Measurements from ENCODE around the gene TBCE.
"Not testable (repeated sequence)": the region's sequence is repeated elsewhere in the genome, so short reads cannot be mapped to it uniquely, and the experiment has no call there.

Gene TBCE

GRCh38 chr1:235455097-235455496, 87.9 kb downstream of the TBCE start:
- DNase-seq (ENCODE audit: low spot score), result no peak

- DNase-seq (ENCODE audit: low spot score), result no peak
These were observed 88.6 kb downstream of the TBCE start for GRCh38 chr1:235455823-235456222.

GRCh38 chr1:235457856-235458255, 90.6 kb downstream of the TBCE start:
- not testable (repeated sequence) for DNase-seq (ENCODE audit: low spot score)

GRCh38 chr1:235460770-235461169, 93.5 kb downstream of the TBCE start:
- no peak for DNase-seq (ENCODE audit: low spot score)

- no peak for DNase-seq (ENCODE audit: low spot score)
These were observed 94.7 kb downstream of the TBCE start for GRCh38 chr1:235461954-235462353.

- DNase-seq (ENCODE audit: low spot score), result not testable (repeated sequence)
These were observed 95.6 kb downstream of the TBCE start for GRCh38 chr1:235462832-235463231.

GRCh38 chr1:235465066-235465465, 97.8 kb downstream of the TBCE start:
- DNase-seq (ENCODE audit: low spot score), result no peak

GRCh38 chr1:235468004-235468403, 100.8 kb downstream of the TBCE start:
- DNase-seq (ENCODE audit: low spot score), result no peak

GRCh38 chr1:235468970-235469369, 101.7 kb downstream of the TBCE start:
- no peak for DNase-seq (ENCODE audit: low spot score)

- not testable (repeated sequence) for DNase-seq (ENCODE audit: low spot score)
These were observed 102.7 kb downstream of the TBCE start for GRCh38 chr1:235469897-235470296.

- no peak for DNase-seq (ENCODE audit: low spot score)
These were observed 103.7 kb downstream of the TBCE start for GRCh38 chr1:235470741-235471439.

GRCh38 chr1:235473806-235474205, 106.6 kb downstream of the TBCE start:
- DNase-seq (ENCODE audit: low spot score), result no peak

GRCh38 chr1:235483090-235483489, 115.9 kb downstream of the TBCE start:
- DNase-seq (ENCODE audit: low spot score), result no peak

GRCh38 chr1:235485558-235485957, 118.3 kb downstream of the TBCE start:
- DNase-seq (ENCODE audit: low spot score), result no peak

- DNase-seq (ENCODE audit: low spot score), result no peak
These were observed 119.1 kb downstream of the TBCE start for GRCh38 chr1:235486321-235486720.

GRCh38 chr1:235491644-235492043, 124.4 kb downstream of the TBCE start:
- DNase-seq (ENCODE audit: low spot score), result no peak

- DNase-seq (ENCODE audit: low spot score), result no peak
These were observed 127.3 kb downstream of the TBCE start for GRCh38 chr1:235494531-235494930.

GRCh38 chr1:235495030-235495429, 127.8 kb downstream of the TBCE start:
- no peak for DNase-seq (ENCODE audit: low spot score)

GRCh38 chr1:235495551-235495950, 128.3 kb downstream of the TBCE start:
- no peak for DNase-seq (ENCODE audit: low spot score)

GRCh38 chr1:235500971-235501540, 133.8 kb downstream of the TBCE start:
- DNase-seq (ENCODE audit: low spot score), result no peak

All from ecto neural progenitor cell (in vitro differentiated cells).